GM19351 (cell line): ENCODE data around the gene GUF1.
"Not testable (repeated sequence)": the region's sequence is repeated elsewhere in the genome, so short reads cannot be mapped to it uniquely, and the experiment has no call there.

Experiments used
- ATAC-seq: cut with Tn5 transposase; IDR thresholded peaks from one replicate; pipeline ENCODE4 v1.9.1; 2021; ENCODE audit warnings: mild to moderate bottlenecking, moderate library complexity; ENCODE audit not compliant: unreplicated experiment

Gene GUF1

DNA sequence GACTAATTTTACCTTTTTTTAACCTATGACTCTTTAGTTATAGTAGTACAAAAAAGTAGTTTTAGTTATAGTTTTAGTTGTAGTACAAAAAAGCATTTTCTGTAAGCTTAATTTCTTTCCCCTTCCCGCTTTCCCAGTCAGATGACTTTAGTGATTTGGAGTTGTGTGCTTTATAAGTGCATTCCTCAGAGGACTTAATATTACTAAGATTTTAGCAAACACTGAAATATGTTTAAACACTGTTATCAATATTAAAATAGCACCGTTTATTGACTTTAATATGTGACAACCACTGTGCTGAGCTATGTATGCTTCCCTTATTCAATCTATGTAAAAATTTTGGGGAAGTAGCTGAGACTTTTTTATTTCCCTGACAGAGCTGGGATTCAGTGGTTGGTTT is 22.8 kb downstream of the GUF1 start:
- no peak for ATAC-seq

DNA sequence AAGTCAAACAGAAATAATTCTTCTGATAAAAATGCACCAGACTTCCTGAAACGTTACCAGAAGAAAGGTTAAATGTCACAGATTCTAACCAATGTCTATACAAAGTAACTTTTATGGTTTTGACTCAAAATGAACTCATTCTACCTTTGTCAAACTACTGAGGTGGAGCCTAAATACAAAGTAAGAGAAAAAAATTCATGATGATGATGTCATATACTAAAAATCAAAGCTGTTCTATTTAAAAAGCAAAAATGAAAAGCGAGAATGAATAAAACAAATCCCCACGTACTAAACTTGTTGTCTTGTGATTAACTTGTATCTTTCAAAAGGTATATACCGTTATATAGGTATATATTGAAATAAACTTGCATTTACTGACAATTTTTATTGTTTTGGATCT is 26.5 kb downstream of the GUF1 start:
- ATAC-seq: no peak

DNA sequence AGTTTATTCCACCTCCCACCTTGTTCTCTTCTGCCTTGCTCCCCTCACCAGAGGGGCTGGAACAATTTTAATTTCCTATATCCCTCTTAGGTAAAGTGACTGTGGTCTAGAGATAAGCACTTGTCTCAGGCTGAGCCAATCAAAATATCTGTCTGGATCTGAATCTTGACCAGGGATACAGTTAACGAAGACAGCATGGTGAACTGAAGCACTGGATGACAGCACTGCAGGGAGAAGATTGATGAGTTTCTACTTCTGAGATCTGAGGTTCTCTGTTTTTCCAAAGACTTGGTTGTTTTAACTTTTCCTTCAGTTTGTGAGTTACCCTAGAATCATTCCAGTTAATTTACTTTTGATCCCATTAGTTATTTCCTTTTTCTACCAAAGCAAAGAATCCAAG is 34.9 kb downstream of the GUF1 start:
- no peak for ATAC-seq

DNA sequence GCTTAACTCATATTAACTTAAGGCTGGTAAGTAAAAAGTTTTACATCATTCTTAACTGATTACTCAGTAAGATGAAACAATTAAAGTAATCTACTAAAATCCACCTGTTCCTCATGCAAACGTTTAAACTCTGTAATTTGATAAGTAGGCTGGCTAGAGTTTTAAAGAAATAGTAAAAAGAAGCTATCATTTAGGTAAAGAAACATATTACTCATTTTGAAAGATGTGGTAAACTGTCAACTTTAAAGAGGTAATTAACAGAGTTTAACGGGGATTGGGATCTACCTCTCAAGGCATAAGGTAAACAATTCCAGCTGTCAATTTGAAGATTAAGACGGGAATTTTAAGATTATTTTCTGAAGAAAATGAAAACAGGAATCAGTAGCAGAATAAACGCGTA is 38.4 kb downstream of the GUF1 start:
- no peak for ATAC-seq

DNA sequence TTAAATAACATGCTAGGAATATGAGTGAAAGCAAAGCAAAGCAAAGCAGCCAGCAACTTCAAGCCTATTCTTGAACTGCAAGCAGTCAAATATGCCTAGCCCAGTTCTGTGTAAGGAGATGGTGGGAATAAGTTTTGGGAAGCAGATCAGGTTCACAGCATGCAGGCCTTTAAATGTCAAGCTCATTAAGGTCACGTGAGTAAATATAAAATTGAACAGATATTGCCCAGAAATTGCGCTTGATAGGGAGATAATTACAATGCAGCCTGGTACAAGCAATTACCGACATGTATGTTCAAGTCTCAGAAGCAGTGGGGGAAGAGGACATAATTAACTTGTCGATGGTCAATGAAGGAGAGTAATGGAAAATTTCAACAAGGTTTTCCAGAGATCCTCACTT is 42.2 kb downstream of the GUF1 start:
- no peak for ATAC-seq

DNA sequence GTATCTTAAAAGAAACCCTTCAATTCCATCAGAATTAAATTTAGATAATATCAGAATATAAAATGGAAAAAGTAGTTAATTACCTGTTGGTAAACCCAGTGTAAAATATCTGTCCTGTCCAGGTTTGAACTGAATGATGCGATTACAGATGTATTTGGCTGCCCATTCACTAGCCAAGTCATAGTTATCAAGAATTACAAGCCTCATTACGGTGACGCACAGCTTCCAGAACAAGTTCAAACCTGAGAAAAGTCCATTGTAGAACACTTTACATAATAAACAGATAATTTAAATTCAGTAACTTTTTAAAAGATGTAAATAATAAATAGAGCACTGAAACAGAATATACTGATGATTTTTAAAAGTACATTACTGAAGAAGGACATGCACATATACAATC is 43.8 kb downstream of the GUF1 start:
- ATAC-seq: no peak

DNA sequence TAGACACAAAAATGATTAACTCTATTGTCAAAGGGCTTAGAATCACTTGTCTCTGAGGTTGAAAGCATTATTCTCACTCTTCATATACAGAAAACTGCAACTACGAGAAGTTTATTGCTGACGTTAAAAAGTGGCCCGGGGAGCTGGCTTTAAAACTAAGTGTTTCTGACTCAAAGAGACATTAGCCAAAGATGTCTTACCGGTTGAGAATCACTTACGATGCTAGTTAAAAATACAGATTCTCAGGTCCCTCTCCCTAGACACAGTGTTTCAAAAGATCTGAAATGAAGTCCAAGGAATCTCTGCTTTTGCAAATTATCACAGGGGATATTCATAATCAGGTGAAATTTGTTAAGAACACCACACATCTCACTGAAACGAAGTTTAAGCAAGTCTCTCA is 46.9 kb downstream of the GUF1 start:
- no peak for ATAC-seq

DNA sequence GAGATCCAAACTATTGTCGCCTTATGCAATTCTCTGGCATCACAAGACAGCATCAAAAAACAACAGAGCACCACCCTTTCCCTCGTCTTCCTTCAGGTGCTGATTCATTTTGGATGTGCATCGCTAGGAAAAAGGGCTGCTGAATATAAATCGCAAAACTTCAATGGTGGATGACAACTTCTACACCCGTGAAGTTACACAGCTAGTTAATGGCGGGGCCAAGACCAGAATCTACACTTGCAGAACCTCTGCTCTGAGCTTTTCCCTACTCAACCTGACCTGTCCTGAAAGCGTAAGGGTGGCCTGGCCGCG is 47.5 kb downstream of the GUF1 start:
- no peak for ATAC-seq

DNA sequence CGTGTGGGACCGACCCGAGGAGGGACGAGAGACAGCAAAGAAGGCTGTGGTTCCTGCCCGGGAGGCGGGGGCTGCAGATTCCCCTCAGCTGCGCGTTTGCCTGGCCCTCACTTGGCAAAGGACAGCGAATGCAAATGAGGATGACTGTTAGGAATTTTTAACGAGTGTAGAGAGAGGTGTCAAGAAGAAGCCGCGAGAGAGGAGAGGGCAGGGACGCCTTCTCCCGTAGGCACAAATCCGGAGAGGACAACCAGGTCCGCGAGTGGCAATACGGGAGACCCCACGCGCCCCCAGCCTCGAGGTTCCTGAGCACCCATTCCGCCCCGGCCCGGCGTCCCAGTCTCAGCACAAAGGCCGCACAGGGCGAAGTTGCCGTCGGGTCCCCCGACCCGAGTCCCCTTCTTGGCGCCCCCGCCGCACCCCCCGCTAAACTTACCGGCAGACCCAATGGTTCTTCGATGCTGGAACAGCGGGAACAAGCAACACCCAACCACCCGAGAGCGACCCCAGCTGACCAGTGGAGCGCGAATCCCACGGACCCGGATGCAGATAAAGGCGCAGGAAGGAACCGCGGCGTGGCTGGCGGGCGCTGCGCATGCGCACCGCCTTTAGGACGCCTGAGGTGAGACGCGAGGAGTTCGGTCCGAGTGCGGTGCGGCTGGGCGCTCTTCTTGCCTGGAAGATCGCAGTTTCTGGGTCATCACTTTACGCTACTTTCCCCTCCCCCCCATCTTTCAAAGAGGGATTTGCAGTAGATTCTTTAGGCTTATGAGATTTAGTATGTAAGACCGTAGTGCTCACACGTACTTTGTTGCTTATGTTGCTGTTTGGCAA is 48.0 kb downstream of the GUF1 start, which contains the start of gene GNPDA2:
GNPDA2 (minus strand) TSS at position 519 of the 834 bp plus-strand sequence. CDS start 4,349 bp downstream, outside the sequence.
- ATAC-seq: peak; percentile 85

DNA sequence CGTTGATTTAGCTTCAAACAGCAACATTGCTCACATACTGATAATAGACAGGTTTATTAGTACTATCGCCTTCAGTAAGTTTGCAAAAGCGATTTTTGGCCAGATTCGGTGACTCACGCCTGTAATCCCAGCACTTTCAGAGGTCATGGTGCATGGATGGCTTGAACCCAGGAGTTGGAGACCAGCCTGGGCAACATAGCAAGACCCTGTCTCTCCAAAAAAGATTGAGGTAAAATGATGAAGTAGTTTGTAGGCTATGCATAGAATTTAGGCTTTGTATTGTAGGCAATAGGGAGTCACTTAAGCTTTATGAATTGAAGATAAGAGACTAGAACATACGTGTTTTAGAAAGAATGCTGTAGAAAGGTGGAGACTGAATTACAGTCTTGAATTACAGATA is 49.3 kb downstream of the GUF1 start:
- no peak for ATAC-seq

DNA sequence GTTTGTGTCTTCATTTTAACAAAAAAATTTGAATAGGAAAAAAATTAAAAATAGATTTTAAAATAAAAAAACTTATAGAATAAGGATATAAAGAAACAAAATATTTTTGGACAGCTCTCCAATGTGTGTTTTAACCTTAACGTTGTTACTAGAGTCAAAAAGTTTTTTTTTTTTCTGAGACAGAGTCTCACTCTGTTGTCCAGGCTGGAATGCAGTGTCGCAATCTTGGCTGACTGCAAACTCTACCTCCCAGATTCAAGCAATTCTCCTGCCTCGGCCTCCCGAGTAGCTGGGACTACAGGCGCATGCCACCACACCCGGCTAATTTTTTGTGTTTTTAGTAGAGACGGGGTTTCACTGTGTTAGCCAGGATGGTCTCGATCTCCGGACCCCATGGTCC is 50.5 kb downstream of the GUF1 start:
- not testable (repeated sequence) for ATAC-seq

DNA sequence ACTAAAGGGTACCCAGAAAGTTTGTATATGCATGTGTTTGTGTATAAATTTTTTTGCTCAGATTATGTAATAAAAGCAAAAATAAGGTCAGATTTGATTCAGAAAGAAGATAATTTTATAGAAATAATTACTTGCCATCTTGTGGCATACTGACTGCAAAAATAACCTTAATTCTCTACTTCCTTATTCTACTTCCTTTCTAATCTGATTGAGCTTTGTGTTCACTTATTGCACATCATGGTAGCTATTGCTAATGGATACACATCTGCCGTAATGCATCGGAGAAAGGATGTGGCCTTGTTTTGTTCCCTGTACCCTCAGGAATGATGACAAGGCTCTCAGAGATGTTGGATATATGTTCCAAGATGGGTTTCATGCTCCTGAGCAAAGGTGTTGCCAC is 58.7 kb downstream of the GUF1 start:
- ATAC-seq: no peak

DNA sequence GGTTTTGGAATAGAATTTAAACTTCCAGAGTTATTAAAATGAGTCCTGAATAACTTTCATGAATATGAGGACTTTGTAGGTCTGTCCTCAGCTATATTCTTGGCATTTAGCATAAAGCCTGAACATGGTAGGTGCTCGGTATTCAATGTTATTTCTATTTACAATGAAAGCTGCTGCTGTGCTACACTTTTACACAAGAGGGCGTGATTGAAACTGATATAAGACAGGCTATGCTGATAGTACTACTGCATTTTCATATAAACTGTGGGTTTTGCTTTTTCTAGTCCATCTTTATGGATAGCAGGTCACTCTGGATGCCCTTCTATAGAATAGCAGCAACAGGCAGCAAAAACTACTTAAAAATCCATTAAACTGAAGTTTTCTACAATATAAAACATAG is 60.4 kb downstream of the GUF1 start:
- peak; percentile 85 for ATAC-seq

DNA sequence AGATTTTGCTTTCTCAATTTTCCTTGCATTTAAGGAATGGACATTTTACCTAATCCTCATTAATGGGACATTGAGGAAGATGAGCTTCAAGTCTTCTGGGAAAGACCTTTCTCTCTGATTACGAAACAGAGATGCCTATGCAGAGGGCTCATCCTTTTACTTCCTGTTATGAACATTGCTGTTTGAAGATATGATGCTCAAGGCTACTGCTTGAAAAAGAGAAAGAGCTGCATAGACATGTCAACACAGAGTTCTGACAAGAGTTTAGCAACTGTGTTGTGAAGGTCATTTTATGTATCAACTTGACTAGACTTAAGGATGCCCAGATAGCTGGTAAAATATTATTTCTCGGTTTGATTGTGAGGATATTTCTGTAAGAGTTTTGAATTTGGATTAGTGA is 62.0 kb downstream of the GUF1 start:
- ATAC-seq: no peak
